Endothelial cell of umbilical vein (primary cell): Measurements from ENCODE around the gene ACSS1. TPM values are rescaled to one million over a fixed set of nuclear protein-coding genes. Genes with fewer than 3 reads are reported as not detected.

ENCODE experiments used
- BruUV-seq: library from RNA; stranded (reverse); fragments of 400-500 nt; replicated peaks from 2 replicates; lab custom pipeline; 2021; lab: Mats Ljungman, UMichigan
- CTCF ChIA-PET: fragments of 300-600, 350-600 bp; sonication (Branson Sonifier 250); formaldehyde crosslinking; loops from one replicate; lab custom pipeline; 2021; ENCODE audit warnings: antibody characterized with exemption, inconsistent platforms; lab: Charles Lee
- POLR2A ChIA-PET: fragments of 300-600, 350-600 bp; sonication (Branson Sonifier 250); formaldehyde crosslinking; loops from one replicate; lab custom pipeline; 2021; ENCODE audit warnings: antibody characterized with exemption, inconsistent platforms; lab: Charles Lee
- DNase-seq: peaks from one replicate; pipeline ENCODE4 v3.0.0-alpha.2; 2011; ENCODE audit warnings: low read depth, low spot score
- FAIRE-seq: peaks from 2 replicates; lab custom pipeline; 2011; peaks lifted over from hg19 to GRCh38; lab: Jason Lieb, UNC
- H2AFZ ChIP-seq: 2 replicates; pipeline ENCODE4 v1.6.0; 2012; ENCODE audit warnings: low read depth, low read length, control low read depth, inconsistent platforms
- H3K27ac ChIP-seq: 2 replicates; pipeline ENCODE4 v1.5.1; 2011; ENCODE audit warnings: low read depth, mild to moderate bottlenecking, control low read depth, low read length, moderate library complexity; ENCODE audit not compliant: insufficient read depth
- H3K27me3 ChIP-seq, 2 experiments: 2 replicates each; pipeline versions ENCODE4 v1.6.0 to v1.6.1; 2011; ENCODE audit warnings: low read length in 2 of 2, mixed read lengths in 1 of 2; ENCODE audit not compliant: control insufficient read depth in 2 of 2, insufficient read depth in 2 of 2
- H3K36me3 ChIP-seq, 2 experiments: 2 replicates in 1 of 2; 3 replicates in 1 of 2; pipeline ENCODE4 v1.5.1; 2011; ENCODE audit warnings: low read length in 2 of 2, mild to moderate bottlenecking in 1 of 2, moderate library complexity in 1 of 2; ENCODE audit not compliant: control insufficient read depth in 2 of 2, insufficient read depth in 2 of 2; ENCODE audit errors: extremely low read depth in 1 of 2
- H3K4me1 ChIP-seq: 3 replicates; pipeline ENCODE4 v1.5.1; 2011; ENCODE audit warnings: mild to moderate bottlenecking, low read length; ENCODE audit not compliant: control insufficient read depth, insufficient read depth; ENCODE audit errors: extremely low read depth
- H3K4me2 ChIP-seq: 2 replicates; pipeline ENCODE4 v1.6.1; 2011; ENCODE audit warnings: low read length, control low read depth, mixed read lengths; ENCODE audit not compliant: insufficient read depth
- H3K4me3 ChIP-seq, 3 experiments: fragments of 200-600 bp in 1 of 3; sonication (generic), shearing (Covaris generic) in 1 of 3; replicated peaks in 1 of 3; 2 replicates each; pipeline ENCODE4 v1.5.1; 2011 to 2016; ENCODE audit warnings: control low read depth in 3 of 3, low read length in 3 of 3, mild to moderate bottlenecking in 2 of 3, inconsistent platforms in 1 of 3, low read depth in 1 of 3, moderate library complexity in 1 of 3; ENCODE audit not compliant: insufficient read depth in 1 of 3
- H3K79me2 ChIP-seq: 2 replicates; pipeline ENCODE4 v1.6.0; 2012; ENCODE audit warnings: low read length, inconsistent platforms; ENCODE audit not compliant: control insufficient read depth, insufficient read depth
- H3K9ac ChIP-seq: replicated peaks from 2 replicates; pipeline ENCODE3; 2011; ENCODE audit warnings: low read length, control low read depth; ENCODE audit not compliant: insufficient read depth; ENCODE audit errors: extremely low read depth
- H3K9me1 ChIP-seq: replicated peaks from 3 replicates; pipeline ENCODE4 v1.6.0; 2011; ENCODE audit warnings: mild to moderate bottlenecking, low read length; ENCODE audit not compliant: control insufficient read depth, insufficient read depth; ENCODE audit errors: extremely low read depth
- H3K9me3 ChIP-seq: replicated peaks from 2 replicates; pipeline ENCODE4 v1.5.1; 2012; ENCODE audit warnings: low read length, inconsistent platforms; ENCODE audit not compliant: control insufficient read depth, insufficient read depth
- H4K20me1 ChIP-seq: replicated peaks from 2 replicates; pipeline ENCODE3; 2011; ENCODE audit warnings: mild to moderate bottlenecking, low read length; ENCODE audit not compliant: control insufficient read depth, insufficient read depth; ENCODE audit errors: extremely low read depth
- CTCF ChIP-seq, 2 donors: IDR thresholded peaks; 1 replicate in 1 of 2; 2 replicates in 1 of 2; pipeline ENCODE4 v1.5.1; 2011; ENCODE audit warnings: low read length in 2 of 2, mild to moderate bottlenecking in 2 of 2, moderate library complexity in 2 of 2, control low read depth in 1 of 2, inconsistent platforms in 1 of 2, low read depth in 1 of 2; ENCODE audit not compliant: insufficient read depth in 1 of 2; ENCODE audit errors: extremely low read depth in 1 of 2
- EZH2 ChIP-seq: IDR thresholded peaks from 2 replicates; pipeline ENCODE4 v1.6.1; 2012; ENCODE audit warnings: borderline replicate concordance, low read depth, mild to moderate bottlenecking, moderate library complexity, low read length, inconsistent platforms; ENCODE audit not compliant: severe bottlenecking
- FOS ChIP-seq: IDR thresholded peaks from 2 replicates; pipeline ENCODE4 v1.6.1; 2011; ENCODE audit warnings: mild to moderate bottlenecking, low read length, moderate library complexity, borderline replicate concordance; ENCODE audit not compliant: insufficient read depth
- GATA2 ChIP-seq: IDR thresholded peaks from 2 replicates; pipeline ENCODE4 v1.7.0; 2011; ENCODE audit warnings: low read depth, mild to moderate bottlenecking, moderate library complexity, mixed read lengths, low read length; ENCODE audit not compliant: insufficient read length, insufficient read depth
- JUN ChIP-seq: IDR thresholded peaks from 2 replicates; pipeline ENCODE4 v1.6.1; 2011; ENCODE audit warnings: borderline replicate concordance, low read depth; ENCODE audit not compliant: insufficient read length, insufficient read depth
- MYC ChIP-seq: IDR thresholded peaks from one replicate; pipeline ENCODE4 v1.6.1; 2011; ENCODE audit warnings: mild to moderate bottlenecking, low read depth, low read length
- POLR2A ChIP-seq: IDR thresholded peaks from 2 replicates; pipeline ENCODE4 v1.6.1; 2012; ENCODE audit warnings: low read depth, mild to moderate bottlenecking, control low read depth, low read length
- POLR2AphosphoS5 ChIP-seq: IDR thresholded peaks from 2 replicates; pipeline ENCODE4 v1.6.1; 2012; ENCODE audit warnings: low read depth, mild to moderate bottlenecking, control low read depth, low read length, moderate library complexity; ENCODE audit not compliant: insufficient read depth
- dilution Hi-C: fragments of 300-500 bp; cut with MboI; formaldehyde crosslinking; loops from one replicate; pipeline ENCODE4 v1.15.0; 2019; ENCODE audit warnings: low sequenced_read_pairs; ENCODE audit not compliant: extremely low pct_ligation_motif_present
- intact Hi-C: fragments of 100-400 bp; cut with micrococcal nuclease; formaldehyde crosslinking; loops from one replicate; pipeline ENCODE4 v1.10.0; 2022
- polyA plus RNA-seq, 4 experiments: library from polyadenylated mRNA; depleted of rRNA in 3 of 4; stranded (reverse) in 3 of 4; unstranded in 1 of 4; fragments of >200 nt; gene quantifications; 2 replicates each; pipeline versions ENCODE4 v1.2.1 to v1.2.3, GENCODE V29; 2011 to 2012; ENCODE audit warnings: missing spikeins in 1 of 4
- total RNA-seq: library from RNA; stranded (reverse); gene quantifications from 2 replicates; pipeline ENCODE4 v1.2.3, GENCODE V29; 2021
- TF ChIP-seq, protein P1 (sequence below): IDR thresholded peaks from 2 replicates; pipeline ENCODE4 v1.6.1; 2011; ENCODE audit not compliant: insufficient read depth, insufficient read length

ACSS1 gene
- total and polyA plus RNA-seq, 2 donors (not counting 3 experiments of a cell fraction or from before 2014, with no cell fraction given): 6.2 to 17.9 TPM

- Histone ChIP-seq H3K79me2 (peaks cover 40% of the 10 kb centered on the region), H3K4me1 (peaks cover 7% of the 10 kb centered on the region), H3K9me3 (no peaks in the 10 kb centered on the region), H3K36me3 (peaks cover 0 to 2% of the 10 kb centered on the region in 2 experiments), H3K4me3 (no peak overlapping the region), H4K20me1 (no peaks in the 10 kb centered on the region), H3K9ac (no peak overlapping the region), H3K9me1 (no peaks in the 10 kb centered on the region), H2AFZ (no peak overlapping the region), H3K4me2 (no peak overlapping the region), H3K27me3 (no peaks in the 10 kb centered on the region), H3K27ac (no peak overlapping the region)
- CTCF ChIA-PET: no interaction called here
- dilution Hi-C loops (no loop called here), intact Hi-C loops (no loop called here)
- BruUV-seq: no TSS peak
- POLR2A ChIA-PET: no interaction called here
- FAIRE-seq (no peak), DNase-seq (no peak)
- no peak for TF ChIP-seq MYC
- no peak for TF ChIP-seq EZH2
- TF ChIP-seq, protein P1, sequence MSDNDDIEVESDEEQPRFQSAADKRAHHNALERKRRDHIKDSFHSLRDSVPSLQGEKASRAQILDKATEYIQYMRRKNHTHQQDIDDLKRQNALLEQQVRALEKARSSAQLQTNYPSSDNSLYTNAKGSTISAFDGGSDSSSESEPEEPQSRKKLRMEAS: no peak
- TF ChIP-seq POLR2AphosphoS5: no peak
- no peak for TF ChIP-seq CTCF (IDR thresholded peaks at IDR 0.05; ENCODE audit: extremely low read depth in 1 of 2, insufficient read depth in 1 of 2, low read depth in 1 of 2, low read length in 2 of 2)
- TF ChIP-seq JUN: no peak
- TF ChIP-seq FOS: no peak
- no peak for TF ChIP-seq GATA2
- no peak for TF ChIP-seq POLR2A
These were observed 70.7 kb downstream of the ACSS1 start for GRCh38 chr20:24987244-24987643.
